Kidney (tissue), 14 donors: ENCODE measurements around the gene WDR48. TPM values are rescaled to one million over a fixed set of nuclear protein-coding genes. Genes with fewer than 3 reads are reported as not detected.

Experiments used
- DNase-seq, 5 donors: peaks; one replicate each; pipeline ENCODE4 v3.0.0-alpha.2; 2013 to 2020
- FAIRE-seq: peaks from 2 replicates; lab custom pipeline; 2012; peaks lifted over from hg19 to GRCh38; lab: Jason Lieb, UNC
- H3K27ac ChIP-seq, 2 donors: one replicate each; pipeline ENCODE4 v1.7.0; 2013; ENCODE audit warnings: low read depth in 2 of 2, low read length in 2 of 2, inconsistent platforms in 1 of 2
- H3K27me3 ChIP-seq: one replicate; pipeline ENCODE4 v1.7.1; 2013; ENCODE audit warnings: low read length, inconsistent platforms; ENCODE audit not compliant: control insufficient read depth, insufficient read depth
- H3K36me3 ChIP-seq, 3 donors: one replicate each; pipeline versions ENCODE4 v1.7.0 to v1.7.1; 2013; ENCODE audit warnings: low read length in 3 of 3, control low read depth in 1 of 3, inconsistent platforms in 1 of 3; ENCODE audit not compliant: insufficient read depth in 3 of 3, control insufficient read depth in 2 of 3
- H3K4me1 ChIP-seq, 3 donors: one replicate each; pipeline versions ENCODE4 v1.7.0 to v1.7.1; 2013; ENCODE audit warnings: low read length in 3 of 3, inconsistent platforms in 1 of 3, low read depth in 1 of 3; ENCODE audit not compliant: control insufficient read depth in 2 of 3, insufficient read depth in 2 of 3
- H3K4me3 ChIP-seq, 3 donors: one replicate each; pipeline versions ENCODE4 v1.7.0 to v1.8.1; 2013; ENCODE audit warnings: low read length in 3 of 3, control low read depth in 1 of 3, inconsistent platforms in 1 of 3
- H3K9ac ChIP-seq, 3 donors: one replicate each; pipeline versions ENCODE4 v1.7.0 to v1.7.1; 2013; ENCODE audit warnings: low read length in 3 of 3, control low read depth in 1 of 3, inconsistent platforms in 1 of 3
- H3K9me3 ChIP-seq, 3 donors: one replicate each; pipeline versions ENCODE4 v1.7.0 to v1.7.1; 2013; ENCODE audit warnings: low read length in 3 of 3, control low read depth in 1 of 3, inconsistent platforms in 1 of 3; ENCODE audit not compliant: control insufficient read depth in 2 of 3, insufficient read depth in 1 of 3
- intact Hi-C: fragments of 100-400 bp; cut with DNase I; formaldehyde crosslinking; loops from one replicate; pipeline ENCODE4 v1.11.1; 2022
- polyA plus RNA-seq: library from polyadenylated mRNA; stranded (reverse); fragments of 350-450 nt; fragmentation: Illumina TruSeq; extraction: RNeasy Lipid Tissue Mini Kit (QIAGEN cat#74804); gene quantifications from one replicate; pipeline ENCODE4 v1.2.3, GENCODE V29; 2014; ENCODE audit warnings: low read depth, low replicate concordance; ENCODE audit not compliant: insufficient read depth
- total RNA-seq: library from RNA; stranded (reverse); fragmentation: NEBNext Ultra II Directional; extraction: Animal tissue kit (Norgen Biotek cat#: 25700); gene quantifications from one replicate; pipeline ENCODE4 v1.2.1, GENCODE V29; 2021
- TF ChIP-seq, protein P1 (sequence below): IDR thresholded peaks from 3 replicates; pipeline ENCODE4 v1.5.1; 2012; ENCODE audit warnings: mild to moderate bottlenecking, moderate library complexity, borderline replicate concordance; ENCODE audit not compliant: insufficient read depth; ENCODE audit errors: extremely low read depth
- donor health status: control.
- donor health status: control.
- donor health status: control.
- donor health status: control.
- donor health status: control.
- donor health status: DM: yes; HTN: yes; CAD: no.
- donor health status: Normal renal cell carcinoma (clear cell type).

WDR48 gene
- total and polyA plus RNA-seq, 2 donors from 2014 or later = 21.0 to 48.3 TPM

DNA sequence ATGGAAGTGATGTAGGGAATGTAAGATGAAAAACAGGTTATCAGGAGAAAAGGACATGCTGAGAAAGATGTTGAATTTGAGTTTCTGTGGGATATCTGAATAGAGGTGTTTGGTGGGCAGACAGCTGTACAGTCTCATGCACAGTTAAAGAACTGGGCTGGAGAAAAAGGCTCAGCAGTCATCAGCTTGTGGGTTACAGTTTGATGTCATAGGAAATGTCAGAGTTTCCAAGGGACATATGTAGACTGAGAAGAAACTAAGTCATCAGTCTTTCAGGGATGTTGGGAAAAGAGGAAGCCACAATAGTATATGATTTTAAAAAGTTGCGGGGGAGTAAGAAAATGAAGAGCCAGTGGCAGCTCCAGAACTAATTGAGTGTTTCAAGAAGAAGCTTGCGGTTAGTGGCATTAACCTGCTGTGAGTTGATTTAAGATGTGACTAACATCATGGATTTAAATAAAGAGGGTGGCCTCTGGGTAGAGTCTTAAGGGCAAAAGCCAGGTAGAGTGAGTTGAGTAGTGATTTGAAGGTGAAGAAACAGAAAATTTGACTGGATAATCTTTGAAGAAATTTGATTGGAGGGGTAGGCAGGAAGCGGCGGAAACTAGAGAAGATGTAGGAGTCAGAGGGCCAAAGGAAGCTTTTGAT lies 31.0 kb downstream of the WDR48 start:
- Histone ChIP-seq H3K9ac (no peak overlapping the region), H3K27me3 (no peaks in the 10 kb centered on the region), H3K4me3 (no peak overlapping the region), H3K4me1 (no peaks in the 10 kb centered on the region), H3K36me3 (peaks cover 9 to 23% (median 23%) of the 10 kb centered on the region in 3 donors), H3K9me3 (no peaks in the 10 kb centered on the region), H3K27ac (no peak overlapping the region)
- intact Hi-C loops = no loop called here
- no peak for FAIRE-seq
- TF ChIP-seq, protein P1, sequence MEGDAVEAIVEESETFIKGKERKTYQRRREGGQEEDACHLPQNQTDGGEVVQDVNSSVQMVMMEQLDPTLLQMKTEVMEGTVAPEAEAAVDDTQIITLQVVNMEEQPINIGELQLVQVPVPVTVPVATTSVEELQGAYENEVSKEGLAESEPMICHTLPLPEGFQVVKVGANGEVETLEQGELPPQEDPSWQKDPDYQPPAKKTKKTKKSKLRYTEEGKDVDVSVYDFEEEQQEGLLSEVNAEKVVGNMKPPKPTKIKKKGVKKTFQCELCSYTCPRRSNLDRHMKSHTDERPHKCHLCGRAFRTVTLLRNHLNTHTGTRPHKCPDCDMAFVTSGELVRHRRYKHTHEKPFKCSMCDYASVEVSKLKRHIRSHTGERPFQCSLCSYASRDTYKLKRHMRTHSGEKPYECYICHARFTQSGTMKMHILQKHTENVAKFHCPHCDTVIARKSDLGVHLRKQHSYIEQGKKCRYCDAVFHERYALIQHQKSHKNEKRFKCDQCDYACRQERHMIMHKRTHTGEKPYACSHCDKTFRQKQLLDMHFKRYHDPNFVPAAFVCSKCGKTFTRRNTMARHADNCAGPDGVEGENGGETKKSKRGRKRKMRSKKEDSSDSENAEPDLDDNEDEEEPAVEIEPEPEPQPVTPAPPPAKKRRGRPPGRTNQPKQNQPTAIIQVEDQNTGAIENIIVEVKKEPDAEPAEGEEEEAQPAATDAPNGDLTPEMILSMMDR = no peak
- DNase-seq = no peak

DNA sequence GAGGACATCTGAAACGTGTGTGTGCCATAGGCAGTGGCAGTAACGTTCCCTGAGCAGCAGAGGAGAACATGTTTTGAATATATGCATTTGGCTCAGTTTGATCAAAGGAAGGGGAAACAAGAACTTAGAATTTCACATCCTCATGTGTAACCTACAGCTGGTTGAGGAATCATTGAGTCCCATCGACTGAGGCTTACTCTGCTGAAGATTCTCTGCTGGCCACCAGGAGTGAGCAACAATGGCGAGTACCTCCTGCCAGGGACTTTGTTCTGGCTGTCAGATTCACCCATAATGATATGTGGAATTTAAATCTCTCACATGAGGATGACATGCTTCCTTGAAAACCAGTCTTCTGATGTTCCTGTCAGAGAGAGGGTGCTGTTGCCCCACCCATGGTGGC lies 34.3 kb downstream of the WDR48 start:
- Histone ChIP-seq H3K27me3 (no peaks in the 10 kb centered on the region), H3K36me3 (peaks cover 3 to 40% (median 38%) of the 10 kb centered on the region in 3 donors), H3K27ac (no peak overlapping the region), H3K9me3 (no peaks in the 10 kb centered on the region), H3K4me3 (no peak overlapping the region), H3K4me1 (no peaks in the 10 kb centered on the region), H3K9ac (no peak overlapping the region)
- no peak for DNase-seq
- intact Hi-C loops = no loop called here
- FAIRE-seq = no peak
- TF ChIP-seq, protein P1 = no peak

DNA sequence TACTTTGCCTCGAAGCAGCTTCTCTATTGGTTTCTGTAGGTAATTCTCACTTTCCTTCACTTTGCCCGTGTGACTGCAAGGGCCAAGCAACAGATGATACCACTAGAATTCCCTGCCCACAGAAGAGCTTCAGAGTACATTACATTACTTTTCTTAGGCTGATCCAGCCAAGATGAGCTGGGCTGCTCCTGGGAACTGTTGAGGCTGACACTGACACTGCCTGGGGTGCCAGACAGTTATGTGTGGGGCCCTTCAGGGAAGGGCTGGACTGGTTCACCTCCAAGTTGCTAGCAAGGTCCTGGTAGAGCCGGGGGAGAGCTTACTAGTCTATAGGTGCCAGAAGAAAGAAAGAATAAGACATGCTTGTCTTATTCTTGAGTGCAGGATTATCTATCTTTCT lies 36.6 kb downstream of the WDR48 start:
- no peak overlapping the region for H3K27ac ChIP-seq
- TF ChIP-seq, protein P1 = no peak
- FAIRE-seq = no peak
- peaks cover 8 to 42% (median 41%) of the 10 kb centered on the region in 3 donors for H3K36me3 ChIP-seq
- no peaks in the 10 kb centered on the region for H3K27me3 ChIP-seq
- no peaks in the 10 kb centered on the region for H3K4me1 ChIP-seq
- H3K4me3 ChIP-seq = no peak overlapping the region
- H3K9me3 ChIP-seq = no peaks in the 10 kb centered on the region
- H3K9ac ChIP-seq = no peak overlapping the region
- DNase-seq = no peak
- intact Hi-C loops = no loop called here
